ENCODE results near the gene ANAPC1.
A peak's percentile ranks its signal among the peaks of the same experiment; 100 is the strongest.
"Not testable (repeated sequence)": the region's sequence is repeated elsewhere in the genome, so short reads cannot be mapped to it uniquely, and the experiment has no call there.

Gene ANAPC1

DNA sequence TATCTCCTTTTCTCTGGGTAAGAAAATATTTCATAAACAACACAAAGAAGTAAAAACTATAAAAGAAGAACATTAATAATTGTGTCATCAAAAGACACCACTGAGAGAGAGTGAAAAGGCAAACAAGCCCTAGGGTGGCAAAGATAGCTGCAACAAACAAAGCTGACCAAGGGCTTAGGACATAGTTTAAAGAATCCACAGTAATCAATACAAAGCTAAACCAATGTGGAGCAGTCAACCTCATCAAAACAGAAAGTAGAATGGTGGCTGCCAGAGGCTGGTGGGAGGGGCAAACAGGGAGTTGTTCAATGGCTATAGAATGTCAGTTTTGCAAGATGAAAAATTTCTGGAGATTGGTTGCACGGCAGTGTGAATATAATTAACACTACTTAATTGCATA is 93.4 kb downstream of the ANAPC1 start:
- H3K4me3 Mint-ChIP-seq, H3K4me1 Mint-ChIP-seq, H3K27me3 Mint-ChIP-seq, ATAC-seq, H3K9me3 Mint-ChIP-seq, H3K27ac Mint-ChIP-seq, DNase-seq: not testable (repeated sequence)
- H3K36me3 Mint-ChIP-seq (ENCODE audit: low read depth): peaks cover 11% of the 10 kb centered on the region

DNA sequence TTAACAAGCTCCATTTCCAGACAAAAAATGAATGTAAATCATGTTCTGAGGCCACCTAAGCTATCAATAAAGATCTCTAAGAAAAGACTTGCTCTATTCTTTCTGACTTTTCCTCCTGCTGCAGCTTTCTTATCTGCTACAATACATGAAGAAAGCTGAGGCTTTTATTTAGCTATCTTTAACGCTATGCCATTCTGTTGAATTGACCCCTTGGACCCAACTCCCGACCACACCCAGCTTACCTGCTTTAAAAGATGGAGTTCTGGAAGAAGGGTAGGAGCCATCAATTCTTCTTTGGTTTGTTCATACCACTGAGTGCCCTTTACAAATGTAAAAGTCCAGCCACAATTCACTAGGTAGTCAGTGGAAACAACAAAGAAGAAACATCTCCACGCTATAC is 99.9 kb downstream of the ANAPC1 start:
- not testable (repeated sequence) for H3K9me3 Mint-ChIP-seq; DNase-seq; ATAC-seq; H3K4me3 Mint-ChIP-seq; H3K27me3 Mint-ChIP-seq; H3K4me1 Mint-ChIP-seq; H3K36me3 Mint-ChIP-seq (ENCODE audit: low read depth); H3K27ac Mint-ChIP-seq

GRCh38 chr2:111782195-111782594 is 101.8 kb downstream of the ANAPC1 start:
- not testable (repeated sequence) for H3K9me3 Mint-ChIP-seq; H3K27me3 Mint-ChIP-seq; H3K27ac Mint-ChIP-seq; DNase-seq; H3K4me3 Mint-ChIP-seq; H3K4me1 Mint-ChIP-seq; H3K36me3 Mint-ChIP-seq (ENCODE audit: low read depth); ATAC-seq

GRCh38 chr2:111781443-111782094 is 102.4 kb downstream of the ANAPC1 start:
- not testable (repeated sequence) for H3K9me3 Mint-ChIP-seq, ATAC-seq, DNase-seq, H3K4me3 Mint-ChIP-seq, H3K27ac Mint-ChIP-seq, H3K27me3 Mint-ChIP-seq, H3K4me1 Mint-ChIP-seq
- peaks cover 11% of the 10 kb centered on the region for H3K36me3 Mint-ChIP-seq (ENCODE audit: low read depth)

DNA sequence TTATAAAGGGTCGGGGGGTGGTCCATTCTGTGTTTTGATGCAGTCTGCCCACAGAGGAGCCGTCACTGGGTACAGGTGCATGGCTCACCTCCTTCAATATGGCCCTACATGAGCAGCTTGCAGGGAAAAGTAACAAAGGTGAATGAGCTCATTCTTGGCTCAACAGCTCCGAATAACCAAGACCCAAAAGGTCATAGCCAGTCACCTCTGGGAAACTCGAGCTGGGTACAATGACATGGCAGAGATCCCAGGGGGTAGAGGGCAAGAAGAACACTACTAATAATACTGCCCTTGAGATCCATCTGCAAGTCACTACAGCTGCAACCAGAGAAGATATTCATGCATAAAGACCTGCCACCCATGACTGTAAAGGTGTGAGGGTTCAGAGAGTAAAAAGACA is 106.8 kb downstream of the ANAPC1 start:
- ATAC-seq, H3K27me3 Mint-ChIP-seq, H3K4me3 Mint-ChIP-seq, DNase-seq, H3K27ac Mint-ChIP-seq, H3K9me3 Mint-ChIP-seq, H3K4me1 Mint-ChIP-seq: not testable (repeated sequence)
- peaks cover 11% of the 10 kb centered on the region for H3K36me3 Mint-ChIP-seq (ENCODE audit: low read depth)

GRCh38 chr2:111776296-111776695 is 107.7 kb downstream of the ANAPC1 start:
- H3K4me1 Mint-ChIP-seq, H3K9me3 Mint-ChIP-seq, ATAC-seq, H3K4me3 Mint-ChIP-seq, DNase-seq, H3K27ac Mint-ChIP-seq, H3K27me3 Mint-ChIP-seq: not testable (repeated sequence)
- peaks cover 11% of the 10 kb centered on the region for H3K36me3 Mint-ChIP-seq (ENCODE audit: low read depth)

DNA sequence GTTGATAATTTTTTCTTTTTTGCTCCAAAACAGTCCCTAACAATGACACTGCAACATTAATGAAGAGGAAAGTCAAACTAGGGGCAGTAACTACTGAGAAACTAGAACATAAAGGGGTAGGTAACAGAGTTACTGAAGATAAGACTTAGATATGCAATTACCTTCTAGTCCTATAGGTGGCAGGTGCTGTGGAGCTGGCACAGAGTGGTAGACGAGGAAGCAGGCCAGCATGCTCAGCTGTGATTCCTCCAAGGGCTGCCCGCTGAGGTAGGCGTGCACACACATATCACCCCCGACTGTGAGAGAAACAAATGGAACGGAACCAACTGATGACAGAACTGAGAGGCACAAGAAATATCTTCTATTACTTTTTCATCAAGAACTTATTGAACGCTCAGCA is 111.8 kb downstream of the ANAPC1 start:
- peak; percentile 89 for ATAC-seq
- H3K27ac Mint-ChIP-seq, H3K9me3 Mint-ChIP-seq: not testable (repeated sequence)

DNA sequence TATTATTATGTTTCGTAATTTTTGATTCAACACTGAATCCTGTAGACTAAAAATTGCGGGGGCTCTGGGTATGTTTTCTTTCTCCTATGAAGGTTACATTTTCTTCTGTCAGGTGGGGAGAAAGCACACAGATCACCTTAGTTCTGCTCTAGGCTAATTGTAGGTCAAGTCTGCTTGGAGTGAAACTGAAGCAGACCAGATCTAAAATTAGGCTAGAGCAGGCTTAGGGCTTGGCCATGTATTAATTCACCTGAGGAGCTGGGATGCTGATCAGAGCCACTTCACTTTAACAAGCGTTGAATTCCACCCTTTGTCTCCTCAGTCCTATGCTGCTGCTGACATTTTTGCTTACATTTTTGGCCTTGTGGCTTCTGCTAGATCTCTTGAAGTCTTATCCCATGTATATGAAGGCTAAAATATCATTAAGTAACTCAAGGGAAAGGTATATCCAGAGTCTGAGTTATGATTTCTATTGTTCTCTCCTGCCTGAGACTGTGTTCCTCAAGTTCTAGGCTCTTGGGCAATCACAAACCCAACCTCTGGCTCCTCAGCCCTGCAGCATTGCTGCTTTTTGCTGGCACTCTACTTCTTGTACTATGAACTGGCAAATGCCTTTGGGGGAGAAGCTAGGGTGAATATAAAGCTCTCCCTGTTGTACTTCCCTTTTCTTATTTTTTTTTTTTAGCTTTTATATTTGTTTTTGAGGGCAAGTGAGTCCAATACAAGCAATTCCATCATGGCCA is 112.9 kb downstream of the ANAPC1 start:
- H3K9me3 Mint-ChIP-seq; H3K4me1 Mint-ChIP-seq; H3K27ac Mint-ChIP-seq; ATAC-seq; H3K36me3 Mint-ChIP-seq (ENCODE audit: low read depth); H3K27me3 Mint-ChIP-seq; DNase-seq; H3K4me3 Mint-ChIP-seq: not testable (repeated sequence)

More for the DNA sequence above, 111.8 kb downstream of the ANAPC1 start:
- not testable (repeated sequence) for DNase-seq, H3K4me1 Mint-ChIP-seq, H3K4me3 Mint-ChIP-seq, H3K27me3 Mint-ChIP-seq
- peaks cover 11% of the 10 kb centered on the region for H3K36me3 Mint-ChIP-seq (ENCODE audit: low read depth)

GRCh38 chr2:111768266-111769190 is 115.5 kb downstream of the ANAPC1 start:
- not testable (repeated sequence) for DNase-seq, H3K9me3 Mint-ChIP-seq, H3K27ac Mint-ChIP-seq, H3K4me3 Mint-ChIP-seq, ATAC-seq, H3K27me3 Mint-ChIP-seq, H3K4me1 Mint-ChIP-seq
- H3K36me3 Mint-ChIP-seq (ENCODE audit: low read depth): peaks cover 12% of the 10 kb centered on the region

DNA sequence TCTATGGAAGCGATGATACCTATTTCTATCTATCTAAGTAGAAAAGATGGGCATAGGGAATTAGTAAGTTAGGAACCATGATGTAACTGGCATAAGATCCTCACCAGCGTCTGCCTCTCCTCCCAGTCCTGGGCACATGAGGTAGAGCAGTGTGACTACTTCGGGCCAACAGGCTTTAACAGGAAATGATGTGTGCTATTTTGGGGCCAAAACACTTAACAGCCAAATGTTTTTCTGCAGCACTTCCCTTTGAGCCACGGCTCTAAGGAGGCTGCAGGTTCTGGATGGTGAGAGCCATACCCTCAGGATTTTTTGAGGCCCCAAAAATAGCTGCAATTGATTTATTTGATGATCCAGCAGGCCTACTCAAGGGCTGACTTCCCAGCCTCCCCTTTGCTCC is 116.9 kb downstream of the ANAPC1 start:
- not testable (repeated sequence) for ATAC-seq, H3K4me1 Mint-ChIP-seq, H3K4me3 Mint-ChIP-seq, H3K27me3 Mint-ChIP-seq, H3K9me3 Mint-ChIP-seq, DNase-seq, H3K27ac Mint-ChIP-seq
- peaks cover 14% of the 10 kb centered on the region for H3K36me3 Mint-ChIP-seq (ENCODE audit: low read depth)

DNA sequence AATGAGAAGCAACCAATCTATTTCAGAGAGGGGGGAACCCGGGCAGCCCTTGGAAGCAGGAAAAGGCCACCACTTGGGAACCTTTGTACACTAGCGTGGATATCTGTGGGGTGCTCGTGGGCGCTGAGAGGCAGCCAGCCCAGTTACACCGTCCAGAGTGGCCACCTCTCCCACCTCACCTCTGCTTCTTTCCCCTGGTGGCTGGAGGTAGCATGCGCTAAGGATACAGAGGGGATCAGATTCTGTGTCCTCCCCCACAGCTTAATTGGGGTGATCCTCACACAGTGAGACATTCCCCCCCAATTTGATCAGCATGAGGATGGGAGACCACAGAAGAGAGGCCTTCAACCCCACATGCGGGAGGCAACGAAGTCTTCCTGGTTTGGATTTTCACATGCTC is 117.7 kb downstream of the ANAPC1 start:
- not testable (repeated sequence) for H3K27ac Mint-ChIP-seq, DNase-seq, H3K4me1 Mint-ChIP-seq, H3K27me3 Mint-ChIP-seq, H3K9me3 Mint-ChIP-seq, H3K4me3 Mint-ChIP-seq
- H3K36me3 Mint-ChIP-seq (ENCODE audit: low read depth): peaks cover 16% of the 10 kb centered on the region
- peak; percentile 11 for ATAC-seq

GRCh38 chr2:111764151-111764550 is 119.8 kb downstream of the ANAPC1 start:
- not testable (repeated sequence) for DNase-seq, H3K4me1 Mint-ChIP-seq, H3K9me3 Mint-ChIP-seq, H3K4me3 Mint-ChIP-seq, ATAC-seq, H3K27me3 Mint-ChIP-seq, H3K27ac Mint-ChIP-seq
- H3K36me3 Mint-ChIP-seq (ENCODE audit: low read depth): peaks cover 12% of the 10 kb centered on the region

GRCh38 chr2:111760697-111761284 is 123.2 kb downstream of the ANAPC1 start:
- H3K36me3 Mint-ChIP-seq (ENCODE audit: low read depth); H3K27me3 Mint-ChIP-seq; H3K27ac Mint-ChIP-seq; H3K9me3 Mint-ChIP-seq; H3K4me3 Mint-ChIP-seq; DNase-seq; H3K4me1 Mint-ChIP-seq; ATAC-seq: not testable (repeated sequence)

DNA sequence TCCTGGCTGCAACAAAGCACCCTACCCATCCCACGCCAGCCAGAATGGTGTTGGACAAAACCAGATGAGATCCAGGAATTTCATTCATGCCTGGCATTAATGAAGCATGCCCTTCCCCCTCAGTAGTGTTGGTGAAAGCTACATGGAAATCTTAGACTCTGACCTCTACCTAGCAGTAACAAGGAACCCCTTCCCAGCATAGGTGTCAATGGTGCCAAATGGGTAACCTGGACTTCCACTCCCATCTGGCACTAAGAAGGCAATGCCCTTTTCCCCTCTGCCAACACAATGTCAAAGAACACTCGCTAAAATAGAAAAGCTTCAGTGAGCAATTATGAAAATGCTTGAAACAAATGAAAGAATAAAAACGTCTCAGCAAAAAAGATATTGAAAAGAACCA is 131.5 kb downstream of the ANAPC1 start:
- not testable (repeated sequence) for H3K9me3 Mint-ChIP-seq; H3K4me3 Mint-ChIP-seq; H3K27ac Mint-ChIP-seq; ATAC-seq; DNase-seq; H3K36me3 Mint-ChIP-seq (ENCODE audit: low read depth); H3K4me1 Mint-ChIP-seq; H3K27me3 Mint-ChIP-seq
